Measurements from ENCODE around the gene FAM227A.

- TF ChIP-seq MAX (IDR thresholded peaks at IDR 0.05; ENCODE audit: low read depth, low read length): no peak
- no peak for TF ChIP-seq POLR2A (IDR thresholded peaks at IDR 0.05; ENCODE audit: extremely low read depth, insufficient read length)
- no peak for TF ChIP-seq CTCF (IDR thresholded peaks at IDR 0.05; ENCODE audit: low read depth, low read length)
- TF ChIP-seq MYC (IDR thresholded peaks at IDR 0.05; ENCODE audit: low read depth, low read length): no peak
Measured at GRCh38 chr22:38641476-38642040, 14.6 kb downstream of the FAM227A start.
